WTC11 (cell line): ENCODE results near the gene UNC5A. TPM values are rescaled to one million over a fixed set of nuclear protein-coding genes. Genes with fewer than 3 reads are reported as not detected.

Experiments used
- ATAC-seq: fragments of 200-7000 bp; cut with Tn5 transposase; 2 replicates; pipeline ENCODE4 v1.10.0; 2021; ENCODE audit warnings: mild to moderate bottlenecking, moderate library complexity
- CTCF ChIA-PET: fragments of 300-600 bp; sonication (Branson Sonifier 250); formaldehyde crosslinking; loops from one replicate; lab custom pipeline; 2021; ENCODE audit warnings: antibody characterized with exemption; lab: Charles Lee
- POLR2A ChIA-PET: fragments of 350-600 bp; sonication (Branson Sonifier 250); formaldehyde crosslinking; loops from one replicate; lab custom pipeline; 2021; ENCODE audit warnings: antibody characterized with exemption; lab: Charles Lee
- DNase-seq: peaks from one replicate; pipeline ENCODE4 v3.0.0; 2021; ENCODE audit warnings: low spot score
- H3K27ac Mint-ChIP-seq: 2 replicates; pipeline ENCODE4 v1.8.0; 2021; ENCODE audit warnings: mixed read lengths
- H3K27me3 Mint-ChIP-seq: 2 replicates; pipeline ENCODE4 v1.8.0; 2021; ENCODE audit warnings: low read depth, mild to moderate bottlenecking, moderate library complexity, mixed read lengths
- H3K36me3 Mint-ChIP-seq: 2 replicates; pipeline ENCODE4 v1.8.0; 2021; ENCODE audit warnings: mixed read lengths
- H3K4me1 Mint-ChIP-seq: 2 replicates; pipeline ENCODE4 v1.8.0; 2022; ENCODE audit warnings: mixed read lengths
- H3K4me3 Mint-ChIP-seq: 2 replicates; pipeline ENCODE4 v1.8.0; 2021; ENCODE audit warnings: mild to moderate bottlenecking, moderate library complexity, mixed read lengths
- H3K9me3 Mint-ChIP-seq: 2 replicates; pipeline ENCODE4 v1.8.0; 2021; ENCODE audit warnings: mixed read lengths
- CREM ChIP-seq: sonication (generic); formaldehyde crosslinking; IDR thresholded peaks from 2 replicates; pipeline ENCODE4 v1.8.1; 2022; ENCODE audit warnings: mild to moderate bottlenecking, missing genetic modification reagents, moderate library complexity
- EMX1 ChIP-seq: fragments of 250-450 bp; sonication (Bioruptor Pico); IDR thresholded peaks from 2 replicates; pipeline ENCODE4 v1.8.0; 2021; ENCODE audit warnings: mild to moderate bottlenecking
- ETV6 ChIP-seq: sonication (generic); formaldehyde crosslinking; IDR thresholded peaks from 2 replicates; pipeline ENCODE4 v1.8.1; 2022; ENCODE audit warnings: mild to moderate bottlenecking, missing genetic modification reagents
- FOXP1 ChIP-seq: sonication (generic); formaldehyde crosslinking; IDR thresholded peaks from 2 replicates; pipeline ENCODE4 v1.8.0; 2022; ENCODE audit warnings: missing genetic modification reagents, mild to moderate bottlenecking, moderate library complexity, borderline replicate concordance
- PRRX2 ChIP-seq: fragments of 250-450 bp; sonication (Bioruptor Pico); IDR thresholded peaks from 2 replicates; pipeline ENCODE4 v1.8.0; 2021; ENCODE audit warnings: mild to moderate bottlenecking
- RELA ChIP-seq: sonication (generic); formaldehyde crosslinking; IDR thresholded peaks from 2 replicates; pipeline ENCODE4 v1.8.1; 2022; ENCODE audit warnings: missing genetic modification reagents, mild to moderate bottlenecking, borderline replicate concordance
- RORB ChIP-seq: fragments of 250-450 bp; sonication (Bioruptor Pico); IDR thresholded peaks from 2 replicates; pipeline ENCODE4 v1.9.0; 2021; ENCODE audit warnings: mild to moderate bottlenecking
- SMAD4 ChIP-seq: sonication (generic); formaldehyde crosslinking; IDR thresholded peaks from 2 replicates; pipeline ENCODE4 v1.8.0; 2022; ENCODE audit warnings: mild to moderate bottlenecking, missing genetic modification reagents
- SP1 ChIP-seq: sonication (generic); formaldehyde crosslinking; conservative IDR thresholded peaks from 2 replicates; pipeline ENCODE4 v1.8.1; 2022; ENCODE audit warnings: missing genetic modification reagents
- ZNF121 ChIP-seq: sonication (generic); formaldehyde crosslinking; IDR thresholded peaks from 2 replicates; pipeline ENCODE4 v1.8.0; 2023; ENCODE audit warnings: missing genetic modification reagents
- ZNF219 ChIP-seq: sonication (generic); formaldehyde crosslinking; IDR thresholded peaks from 2 replicates; pipeline ENCODE4 v1.8.0; 2023; ENCODE audit warnings: missing genetic modification reagents, mild to moderate bottlenecking, borderline replicate concordance
- ZNF416 ChIP-seq: fragments of 250-450 bp; sonication (Bioruptor Pico); IDR thresholded peaks from 2 replicates; pipeline ENCODE4 v1.9.0; 2021; ENCODE audit warnings: mild to moderate bottlenecking, inconsistent platforms
- ZNF423 ChIP-seq: fragments of 250-450 bp; sonication (Bioruptor Pico); IDR thresholded peaks from 2 replicates; pipeline ENCODE4 v2.1.2; 2022; ENCODE audit warnings: mild to moderate bottlenecking, moderate library complexity
- ZNF671 ChIP-seq: fragments of 250-450 bp; sonication (Bioruptor Pico); IDR thresholded peaks from 2 replicates; pipeline ENCODE4 v1.8.0; 2021; ENCODE audit warnings: mild to moderate bottlenecking
- ZSCAN18 ChIP-seq: fragments of 250-450 bp; sonication (Bioruptor Pico); IDR thresholded peaks from 2 replicates; pipeline ENCODE4 v2.1.2; 2022; ENCODE audit warnings: mild to moderate bottlenecking, moderate library complexity
- total RNA-seq: library from RNA; stranded (reverse); gene quantifications from 3 replicates; pipeline ENCODE4 v1.2.3, GENCODE V29; 2021
- TF ChIP-seq, protein P1 (sequence below): sonication (generic); formaldehyde crosslinking; conservative IDR thresholded peaks from 2 replicates; pipeline ENCODE4 v1.8.1; 2023; ENCODE audit warnings: mild to moderate bottlenecking, low read depth, missing genetic modification reagents, moderate library complexity
- TF ChIP-seq, protein P2 (sequence below): sonication (generic); formaldehyde crosslinking; IDR thresholded peaks from 2 replicates; pipeline ENCODE4 v1.8.1; 2022; ENCODE audit warnings: mild to moderate bottlenecking, moderate library complexity, missing genetic modification reagents
- TF ChIP-seq, protein P3 (sequence below): sonication (generic); formaldehyde crosslinking; IDR thresholded peaks from 2 replicates; pipeline ENCODE4 v1.8.1; 2023; ENCODE audit warnings: mild to moderate bottlenecking, missing genetic modification reagents

UNC5A gene
- total RNA-seq, 1 experiment from 2014 or later = 10.2 TPM

DNA sequence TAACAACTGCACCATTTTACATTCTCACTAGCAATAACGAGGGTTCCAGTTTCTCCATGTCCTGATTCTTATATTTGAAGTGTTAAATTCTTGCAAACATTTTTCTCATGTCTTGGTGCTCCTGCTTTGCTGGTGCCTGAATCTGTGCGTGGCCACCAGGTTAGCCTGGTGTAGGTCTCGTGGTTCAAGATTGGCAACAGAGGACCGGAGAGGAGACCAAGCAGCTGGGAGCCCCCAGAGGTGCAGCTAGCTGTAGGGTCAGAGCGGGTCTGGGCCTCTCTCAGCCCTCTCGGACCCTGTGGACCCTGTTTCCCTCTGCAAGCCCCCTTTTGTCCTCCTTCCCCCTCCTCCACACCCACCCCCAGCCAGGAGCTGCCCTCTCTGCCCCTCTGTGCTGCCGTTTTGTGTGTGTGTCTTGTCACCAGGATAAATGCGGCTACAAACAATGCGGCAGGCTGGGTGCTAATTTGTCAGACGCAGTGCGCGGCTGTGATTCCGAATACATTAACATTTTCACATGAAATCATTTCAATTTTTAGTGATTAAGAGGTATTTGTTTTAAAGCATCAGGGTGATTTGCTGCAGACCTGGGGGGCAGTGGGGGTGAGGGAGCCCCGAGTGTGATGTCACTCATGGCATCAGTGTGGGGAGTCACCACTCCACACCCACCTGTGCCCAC lies 17.5 kb downstream of the UNC5A start:
- no peak for DNase-seq
- no peaks in the 10 kb centered on the region for H3K27me3 Mint-ChIP-seq
- TF ChIP-seq PRRX2 (CRISPR knock-in tag) (no peak), SMAD4 (CRISPR knock-in tag) (no peak), ZNF423 (CRISPR knock-in tag) (no peak), RORB (CRISPR knock-in tag) (no peak)
- TF ChIP-seq, all 79 proteins: peak for 0
- Mint-ChIP-seq H3K4me1 (no peaks in the 10 kb centered on the region), H3K27ac (no peak overlapping the region), H3K9me3 (no peaks in the 10 kb centered on the region), H3K36me3 (no peaks in the 10 kb centered on the region), H3K4me3 (no peak overlapping the region)
- POLR2A ChIA-PET = no interaction called here
- ATAC-seq = no peak
- CTCF ChIA-PET = interaction anchor here (0.6 kb wide), 1 partner anchor 283 kb away, joined by 3 read pairs; no protein-coding TSS in a partner anchor

GRCh38 chr5:176829320-176829719 lies 19.0 kb downstream of the UNC5A start:
- Mint-ChIP-seq H3K27me3 (no peaks in the 10 kb centered on the region), H3K4me3 (no peak overlapping the region), H3K9me3 (0 out of 2 replicates have a peak, but pooled peaks cover 3% of the 10 kb centered on the region), H3K36me3 (no peaks in the 10 kb centered on the region), H3K27ac (no peak overlapping the region), H3K4me1 (no peaks in the 10 kb centered on the region)
- TF ChIP-seq, protein P1, sequence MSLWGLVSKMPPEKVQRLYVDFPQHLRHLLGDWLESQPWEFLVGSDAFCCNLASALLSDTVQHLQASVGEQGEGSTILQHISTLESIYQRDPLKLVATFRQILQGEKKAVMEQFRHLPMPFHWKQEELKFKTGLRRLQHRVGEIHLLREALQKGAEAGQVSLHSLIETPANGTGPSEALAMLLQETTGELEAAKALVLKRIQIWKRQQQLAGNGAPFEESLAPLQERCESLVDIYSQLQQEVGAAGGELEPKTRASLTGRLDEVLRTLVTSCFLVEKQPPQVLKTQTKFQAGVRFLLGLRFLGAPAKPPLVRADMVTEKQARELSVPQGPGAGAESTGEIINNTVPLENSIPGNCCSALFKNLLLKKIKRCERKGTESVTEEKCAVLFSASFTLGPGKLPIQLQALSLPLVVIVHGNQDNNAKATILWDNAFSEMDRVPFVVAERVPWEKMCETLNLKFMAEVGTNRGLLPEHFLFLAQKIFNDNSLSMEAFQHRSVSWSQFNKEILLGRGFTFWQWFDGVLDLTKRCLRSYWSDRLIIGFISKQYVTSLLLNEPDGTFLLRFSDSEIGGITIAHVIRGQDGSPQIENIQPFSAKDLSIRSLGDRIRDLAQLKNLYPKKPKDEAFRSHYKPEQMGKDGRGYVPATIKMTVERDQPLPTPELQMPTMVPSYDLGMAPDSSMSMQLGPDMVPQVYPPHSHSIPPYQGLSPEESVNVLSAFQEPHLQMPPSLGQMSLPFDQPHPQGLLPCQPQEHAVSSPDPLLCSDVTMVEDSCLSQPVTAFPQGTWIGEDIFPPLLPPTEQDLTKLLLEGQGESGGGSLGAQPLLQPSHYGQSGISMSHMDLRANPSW (CRISPR knock-in tag) = no peak
- no peak for TF ChIP-seq FOXP1 (CRISPR knock-in tag)
- TF ChIP-seq SP1 (CRISPR knock-in tag) = no peak
- no peak for TF ChIP-seq ETV6 (CRISPR knock-in tag)
- TF ChIP-seq, protein P2, sequence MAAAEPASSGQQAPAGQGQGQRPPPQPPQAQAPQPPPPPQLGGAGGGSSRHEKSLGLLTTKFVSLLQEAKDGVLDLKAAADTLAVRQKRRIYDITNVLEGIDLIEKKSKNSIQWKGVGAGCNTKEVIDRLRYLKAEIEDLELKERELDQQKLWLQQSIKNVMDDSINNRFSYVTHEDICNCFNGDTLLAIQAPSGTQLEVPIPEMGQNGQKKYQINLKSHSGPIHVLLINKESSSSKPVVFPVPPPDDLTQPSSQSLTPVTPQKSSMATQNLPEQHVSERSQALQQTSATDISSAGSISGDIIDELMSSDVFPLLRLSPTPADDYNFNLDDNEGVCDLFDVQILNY (CRISPR knock-in tag) = no peak
- no peak for TF ChIP-seq ZNF121 (CRISPR knock-in tag)
- no peak for TF ChIP-seq ZNF219 (CRISPR knock-in tag)
- TF ChIP-seq RELA = no peak
- TF ChIP-seq ZNF671 = no peak
- TF ChIP-seq, protein P3, sequence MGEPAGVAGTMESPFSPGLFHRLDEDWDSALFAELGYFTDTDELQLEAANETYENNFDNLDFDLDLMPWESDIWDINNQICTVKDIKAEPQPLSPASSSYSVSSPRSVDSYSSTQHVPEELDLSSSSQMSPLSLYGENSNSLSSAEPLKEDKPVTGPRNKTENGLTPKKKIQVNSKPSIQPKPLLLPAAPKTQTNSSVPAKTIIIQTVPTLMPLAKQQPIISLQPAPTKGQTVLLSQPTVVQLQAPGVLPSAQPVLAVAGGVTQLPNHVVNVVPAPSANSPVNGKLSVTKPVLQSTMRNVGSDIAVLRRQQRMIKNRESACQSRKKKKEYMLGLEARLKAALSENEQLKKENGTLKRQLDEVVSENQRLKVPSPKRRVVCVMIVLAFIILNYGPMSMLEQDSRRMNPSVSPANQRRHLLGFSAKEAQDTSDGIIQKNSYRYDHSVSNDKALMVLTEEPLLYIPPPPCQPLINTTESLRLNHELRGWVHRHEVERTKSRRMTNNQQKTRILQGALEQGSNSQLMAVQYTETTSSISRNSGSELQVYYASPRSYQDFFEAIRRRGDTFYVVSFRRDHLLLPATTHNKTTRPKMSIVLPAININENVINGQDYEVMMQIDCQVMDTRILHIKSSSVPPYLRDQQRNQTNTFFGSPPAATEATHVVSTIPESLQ (CRISPR knock-in tag) = no peak
- TF ChIP-seq ZSCAN18 (CRISPR knock-in tag) = no peak
- TF ChIP-seq CREM (CRISPR knock-in tag) = no peak
- no peak for TF ChIP-seq EMX1 (CRISPR knock-in tag)
- TF ChIP-seq ZNF416 (CRISPR knock-in tag) = no peak
- ChIA-PET CTCF (interaction anchor here (0.9 to 1.1 kb wide), 2 partner anchors 137 to 169 kb away, joined by 4 to 7 read pairs; no protein-coding TSS in a partner anchor), POLR2A (no interaction called here)
- DNase-seq = no peak
- no peak for ATAC-seq
